ENCODE results near the gene SPTA1.
"Not testable (repeated sequence)": the region's sequence is repeated elsewhere in the genome, so short reads cannot be mapped to it uniquely, and the experiment has no call there.

Gene SPTA1

DNA sequence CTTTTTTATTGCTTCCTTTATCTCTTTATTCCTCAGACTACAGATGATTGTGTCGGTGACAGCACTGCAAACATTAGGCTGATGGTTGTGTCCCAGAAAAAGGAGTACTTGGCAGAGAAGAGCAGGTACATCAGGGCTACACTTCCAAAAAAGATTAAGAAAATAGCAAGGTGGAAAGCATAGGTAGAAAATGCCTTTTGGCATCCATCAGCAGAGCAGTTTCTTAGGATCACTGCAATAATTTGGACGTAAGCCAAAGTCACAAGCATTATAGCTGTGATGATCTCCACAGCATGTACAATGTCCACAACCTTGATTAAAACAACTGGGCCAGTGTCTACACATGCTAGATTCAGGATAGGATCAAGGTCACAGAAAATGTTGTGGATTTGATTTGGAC is 8.1 kb upstream of the SPTA1 start:
- FAIRE-seq, result no peak
- no peak for DNase-seq (ENCODE audit: insufficient read length, low spot score)

DNA sequence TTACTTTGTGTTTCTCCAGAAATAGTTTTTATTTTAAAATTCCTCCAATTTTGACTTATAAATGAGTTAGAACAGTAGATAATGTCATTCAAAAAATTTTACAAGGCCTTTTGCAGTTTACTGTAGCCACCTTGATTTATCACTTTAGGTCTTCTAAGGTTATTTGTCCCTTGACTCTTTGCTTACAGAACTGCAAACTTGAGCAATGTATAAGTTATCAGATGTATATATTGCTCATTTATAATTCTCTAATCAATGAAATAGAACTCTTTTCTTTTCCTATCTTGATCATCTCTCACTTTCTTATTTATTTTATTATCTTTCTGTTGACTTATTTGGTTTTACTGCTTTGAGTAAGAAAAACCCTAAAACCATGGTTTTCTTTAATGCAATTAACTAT is 5.8 kb upstream of the SPTA1 start:
- DNase-seq (ENCODE audit: insufficient read length, low spot score) (no peak), FAIRE-seq (no peak)
- TF ChIP-seq POLR2A (IDR thresholded peaks at IDR 0.05; ENCODE audit: low read depth, low read length), result no peak

More for the DNA sequence above, 8.1 kb upstream of the SPTA1 start:
- no peak for TF ChIP-seq POLR2A (IDR thresholded peaks at IDR 0.05; ENCODE audit: low read depth, low read length)

DNA sequence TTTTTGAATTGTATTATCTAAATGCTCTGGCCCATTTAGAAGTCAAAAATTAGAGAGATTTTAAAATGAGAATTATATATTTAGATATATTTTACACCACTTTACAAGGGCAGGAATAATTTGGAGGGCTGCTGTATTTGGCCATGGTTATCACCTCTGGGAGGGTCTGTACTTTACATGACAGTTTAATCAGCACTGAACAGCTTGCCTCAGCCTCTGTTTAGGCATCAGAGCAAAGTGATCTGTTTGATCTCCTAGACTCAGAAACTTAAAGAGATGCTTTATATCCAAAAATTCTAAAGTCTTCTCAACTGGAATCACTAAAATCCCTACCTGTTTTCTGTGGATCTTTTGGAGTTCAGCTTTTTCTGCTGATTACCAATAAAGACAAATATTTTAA is 5.4 kb upstream of the SPTA1 start:
- TF ChIP-seq POLR2A (IDR thresholded peaks at IDR 0.05; ENCODE audit: low read depth, low read length), result no peak
- DNase-seq (ENCODE audit: insufficient read length, low spot score) (no peak), FAIRE-seq (no peak)

DNA sequence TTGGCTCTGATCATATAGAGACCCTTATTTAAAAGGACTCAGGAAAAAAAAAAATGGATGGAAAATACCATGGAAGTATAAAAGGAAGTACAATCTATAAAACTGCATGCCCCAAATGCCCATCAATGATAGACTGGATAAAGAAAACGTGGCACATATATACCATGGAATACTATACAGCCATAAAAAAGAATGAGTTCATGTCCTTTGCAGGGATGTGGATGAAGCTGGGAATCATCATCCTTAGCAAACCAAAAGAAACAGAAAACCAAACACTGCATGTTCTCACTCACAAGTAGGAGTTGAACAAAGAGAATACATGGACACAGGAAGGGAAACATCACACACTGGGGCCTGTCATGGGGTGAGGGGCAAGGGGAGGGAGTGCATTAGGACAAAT is 4.6 kb upstream of the SPTA1 start:
- not testable (repeated sequence) for DNase-seq (ENCODE audit: insufficient read length, low spot score); FAIRE-seq

DNA sequence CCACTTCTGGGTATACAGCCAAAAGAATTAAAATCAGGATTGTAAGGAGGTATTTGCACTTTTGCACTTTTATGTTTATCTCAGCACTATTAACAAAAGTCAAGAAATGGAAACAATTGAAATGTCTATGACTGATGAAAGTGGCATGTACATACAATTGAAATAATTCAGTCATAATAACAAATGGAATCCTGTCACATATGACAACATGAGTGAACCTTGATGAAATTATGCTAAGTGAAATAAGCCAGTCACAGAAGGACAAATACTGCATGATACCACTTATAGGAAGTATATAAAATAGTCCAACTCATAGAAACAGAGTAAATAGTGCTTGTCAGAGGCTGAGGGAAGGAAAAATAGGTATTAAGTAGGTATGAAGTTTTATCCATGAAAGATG is 3.4 kb upstream of the SPTA1 start:
- TF ChIP-seq POLR2A (IDR thresholded peaks at IDR 0.05; ENCODE audit: low read depth, low read length), result no peak
- FAIRE-seq, result no peak
- no peak for DNase-seq (ENCODE audit: insufficient read length, low spot score)

DNA sequence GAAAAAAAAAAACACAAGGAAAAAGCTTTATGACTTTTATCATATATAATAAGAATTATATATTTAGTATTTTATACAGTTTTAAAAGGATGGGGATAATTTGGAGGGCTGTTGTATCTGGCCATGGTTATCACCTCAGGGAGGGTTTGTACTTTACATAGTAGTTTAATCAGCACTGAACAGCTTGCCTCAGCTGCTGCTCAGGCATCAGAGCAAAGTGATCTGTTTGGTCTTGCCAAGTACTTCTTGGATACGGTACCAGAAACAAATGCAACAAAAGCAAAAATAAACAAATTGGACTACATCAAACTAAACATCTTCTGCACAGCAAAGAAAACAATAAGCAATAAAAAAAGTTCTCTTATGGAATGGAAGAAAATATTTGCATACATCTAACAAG is 2.6 kb upstream of the SPTA1 start:
- FAIRE-seq (no peak), DNase-seq (ENCODE audit: insufficient read length, low spot score) (no peak)
- no peak for TF ChIP-seq POLR2A (IDR thresholded peaks at IDR 0.05; ENCODE audit: low read depth, low read length)

DNA sequence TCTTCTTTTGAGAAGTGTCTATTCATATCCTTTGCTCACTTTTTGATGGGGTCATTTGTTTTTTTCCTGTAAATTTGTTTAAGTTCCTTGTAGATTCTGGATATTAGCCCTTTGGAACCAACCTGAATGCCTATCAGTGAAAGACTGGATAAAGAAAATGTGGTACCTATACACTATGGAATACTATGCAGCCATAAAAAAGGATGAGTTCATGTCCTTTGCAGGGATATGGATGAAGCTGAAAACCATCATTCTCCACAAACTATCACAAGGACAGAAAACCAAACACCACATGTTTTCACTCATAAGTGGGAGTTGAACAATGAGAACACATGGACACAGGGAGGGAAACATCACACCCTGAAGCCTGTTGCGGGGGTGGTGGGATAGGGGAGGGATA is 1.8 kb upstream of the SPTA1 start:
- not testable (repeated sequence) for DNase-seq (ENCODE audit: insufficient read length, low spot score); FAIRE-seq

DNA sequence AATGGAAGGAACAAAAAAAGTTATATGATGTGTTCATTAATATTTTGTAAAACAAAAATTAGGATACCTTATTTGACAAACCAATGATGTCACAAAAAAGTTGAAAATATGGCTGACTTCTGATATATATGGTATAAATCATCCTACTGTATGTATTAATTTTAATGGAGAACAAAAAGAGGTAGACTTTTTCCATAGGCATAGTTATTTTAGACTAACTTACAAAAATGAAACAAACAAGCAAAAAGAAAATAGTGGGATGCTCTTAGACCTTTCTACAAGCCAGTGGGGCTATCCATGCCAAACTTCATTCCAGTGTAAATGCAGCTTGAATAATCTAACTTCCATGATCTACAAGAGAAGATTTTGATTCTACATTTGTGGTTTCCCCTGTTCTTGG is 522 bp upstream of the SPTA1 start:
- FAIRE-seq (no peak), DNase-seq (ENCODE audit: insufficient read length, low spot score) (no peak)
- TF ChIP-seq POLR2A (IDR thresholded peaks at IDR 0.05; ENCODE audit: low read depth, low read length), result no peak

DNA sequence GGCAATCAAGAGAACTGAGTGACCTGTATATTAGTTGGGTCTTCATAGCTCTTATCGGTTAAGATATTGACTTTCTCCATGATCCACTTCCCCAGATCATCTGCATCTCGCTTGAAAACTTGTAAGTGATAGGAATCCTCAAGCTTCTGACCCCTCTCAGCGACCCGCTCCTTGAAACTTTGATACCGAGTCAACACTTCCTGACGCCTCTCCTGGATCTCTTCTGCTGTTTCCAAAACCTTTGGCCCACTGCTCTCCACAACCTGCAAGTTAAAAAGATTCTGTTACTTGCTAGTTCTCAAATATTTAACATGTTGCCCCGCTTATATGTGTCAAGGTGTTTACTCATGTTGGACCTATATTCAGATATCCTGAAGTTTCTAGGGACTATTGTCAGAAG is 1.4 kb downstream of the SPTA1 start:
- no peak for TF ChIP-seq POLR2A (IDR thresholded peaks at IDR 0.05; ENCODE audit: low read depth, low read length)
- FAIRE-seq (no peak), DNase-seq (ENCODE audit: insufficient read length, low spot score) (no peak)

DNA sequence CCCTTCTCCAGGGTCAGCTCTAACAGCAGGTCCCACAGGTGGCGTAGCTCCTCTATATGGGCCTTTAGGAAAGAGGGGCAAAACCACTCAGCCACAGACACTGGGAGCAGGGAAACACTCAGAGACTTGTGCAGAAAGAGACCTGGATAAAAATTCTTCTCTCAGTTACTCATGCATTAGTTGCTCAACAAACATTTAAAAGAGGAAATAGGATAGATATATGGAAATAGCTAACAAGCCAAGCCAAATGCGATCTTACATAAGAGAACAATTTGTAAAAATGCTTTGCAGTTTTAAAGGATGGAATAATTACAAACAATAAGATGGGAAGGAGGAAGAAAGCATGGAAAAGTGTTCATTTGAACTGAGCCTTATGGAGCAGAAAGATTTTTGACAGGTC is 4.9 kb downstream of the SPTA1 start:
- TF ChIP-seq POLR2A (IDR thresholded peaks at IDR 0.05; ENCODE audit: low read depth, low read length), result no peak
- no peak for FAIRE-seq
- DNase-seq (ENCODE audit: insufficient read length, low spot score), result no peak

DNA sequence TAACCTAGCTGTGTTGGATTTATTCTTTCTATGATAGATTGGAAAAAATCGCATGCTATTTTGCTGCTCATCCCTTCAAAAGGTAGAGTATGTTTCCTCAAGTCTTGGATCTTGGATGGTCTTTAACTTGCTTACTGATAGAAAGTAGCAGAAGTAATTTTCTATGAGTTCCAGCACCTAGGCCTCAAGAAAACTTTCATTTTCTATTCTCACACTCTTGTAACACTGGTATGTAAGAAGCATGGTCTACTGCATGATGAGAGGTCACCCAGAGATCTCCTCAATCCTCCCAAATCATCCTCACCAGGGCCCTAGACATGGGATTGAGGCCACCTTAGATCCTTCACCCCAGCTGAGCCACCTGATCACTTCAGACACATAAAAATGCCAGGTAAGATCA is 7.2 kb downstream of the SPTA1 start:
- FAIRE-seq (no peak), DNase-seq (ENCODE audit: insufficient read length, low spot score) (no peak)
- TF ChIP-seq POLR2A (IDR thresholded peaks at IDR 0.05; ENCODE audit: low read depth, low read length), result no peak

DNA sequence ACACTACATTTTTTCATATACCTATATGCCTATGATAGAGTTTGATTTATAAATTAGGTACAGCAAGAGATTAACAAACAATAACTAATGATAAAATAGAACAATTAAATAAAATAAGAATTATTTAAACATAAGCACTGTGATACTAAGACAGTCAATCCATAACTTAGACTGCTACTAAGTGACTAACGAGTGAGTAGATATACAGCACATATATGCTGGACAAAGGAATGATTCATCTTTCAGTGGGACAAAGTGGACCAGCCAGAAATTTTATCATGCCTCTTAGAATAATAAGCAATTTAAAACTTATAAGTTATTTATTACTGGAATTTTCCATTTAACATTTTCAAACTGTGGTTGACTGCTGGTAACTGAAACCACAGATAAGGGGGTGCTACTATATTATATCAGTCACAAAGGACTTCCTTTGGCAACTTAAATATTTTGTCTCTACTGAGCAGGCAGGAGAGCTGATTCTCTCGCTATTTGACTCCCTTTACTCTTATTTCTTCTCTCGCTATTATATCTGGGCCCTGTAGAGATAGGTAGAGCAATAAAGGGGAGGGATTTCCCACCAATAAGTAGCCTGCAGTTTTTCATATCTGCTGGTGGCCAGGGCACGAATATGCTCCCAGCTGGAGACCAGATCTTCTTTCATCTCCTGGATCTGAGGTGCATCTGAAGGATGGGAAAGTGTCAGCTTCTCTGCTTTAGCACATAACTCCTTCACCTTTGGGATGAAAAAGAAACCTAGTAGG is 10.8 kb downstream of the SPTA1 start:
- DNase-seq (ENCODE audit: insufficient read length, low spot score) (no peak), FAIRE-seq (no peak)
- no peak for TF ChIP-seq POLR2A (IDR thresholded peaks at IDR 0.05; ENCODE audit: low read depth, low read length)

DNA sequence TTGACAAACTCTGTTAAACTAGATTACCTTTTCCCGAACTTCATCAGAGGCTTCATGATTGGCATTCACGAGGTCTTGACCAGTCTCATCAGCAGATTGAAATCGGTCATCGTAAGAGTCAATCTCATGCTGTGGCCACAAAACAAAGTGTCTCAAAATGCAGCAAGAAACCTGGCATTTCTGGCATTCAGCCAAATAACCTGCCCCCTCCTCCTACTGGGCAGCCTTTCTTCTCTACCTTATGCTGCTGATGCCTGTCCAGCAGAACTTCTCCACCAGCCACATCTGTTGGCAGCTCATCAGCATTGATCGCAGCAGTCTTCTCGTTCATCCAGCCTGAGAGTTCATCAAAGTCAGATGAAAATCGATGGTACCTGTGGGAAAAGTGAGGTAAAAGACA is 12.2 kb downstream of the SPTA1 start:
- FAIRE-seq (no peak), DNase-seq (ENCODE audit: insufficient read length, low spot score) (no peak)
- TF ChIP-seq POLR2A (IDR thresholded peaks at IDR 0.05; ENCODE audit: low read depth, low read length), result no peak

DNA sequence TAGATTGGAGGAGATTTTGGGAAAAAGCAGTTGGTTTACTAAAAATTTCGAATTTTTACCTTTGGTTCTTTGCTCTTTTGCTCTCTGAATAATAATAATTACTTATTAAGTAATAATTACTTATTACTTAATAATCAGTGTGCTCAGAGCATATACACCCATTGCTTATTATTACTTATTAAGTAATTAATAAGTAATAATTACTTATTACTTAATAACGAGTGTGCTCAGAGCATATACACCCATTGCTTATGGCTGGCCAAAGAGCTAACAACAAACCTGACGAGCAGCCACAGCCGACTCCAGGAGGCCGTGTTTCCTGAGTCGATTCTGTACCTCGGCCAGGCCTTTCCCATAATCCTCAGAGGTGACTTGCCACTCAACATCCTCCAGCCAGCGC is 20.5 kb downstream of the SPTA1 start:
- TF ChIP-seq POLR2A (IDR thresholded peaks at IDR 0.05; ENCODE audit: low read depth, low read length), result no peak
- DNase-seq (ENCODE audit: insufficient read length, low spot score) (no peak), FAIRE-seq (no peak)

DNA sequence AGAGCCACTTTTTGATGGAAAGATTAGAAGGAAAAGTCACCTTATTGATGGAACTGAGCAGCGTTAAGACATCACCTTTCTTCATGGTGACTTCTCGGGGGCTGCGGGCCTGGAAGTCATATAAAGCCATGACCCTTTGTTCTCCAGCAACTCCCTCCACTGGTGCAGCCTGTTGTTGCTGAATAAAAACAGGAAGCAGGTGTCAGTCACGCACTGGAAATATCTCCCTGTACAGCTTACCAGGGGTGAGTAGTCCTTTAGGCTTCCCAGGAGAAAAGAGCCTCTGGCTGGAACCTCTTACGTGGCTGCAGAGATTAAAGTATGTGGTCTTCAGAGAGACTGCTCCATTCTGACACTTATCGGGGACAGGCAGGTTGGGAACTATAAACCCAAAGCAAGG is 31.9 kb downstream of the SPTA1 start:
- DNase-seq (ENCODE audit: insufficient read length, low spot score) (no peak), FAIRE-seq (no peak)
- no peak for TF ChIP-seq POLR2A (IDR thresholded peaks at IDR 0.05; ENCODE audit: low read depth, low read length)

DNA sequence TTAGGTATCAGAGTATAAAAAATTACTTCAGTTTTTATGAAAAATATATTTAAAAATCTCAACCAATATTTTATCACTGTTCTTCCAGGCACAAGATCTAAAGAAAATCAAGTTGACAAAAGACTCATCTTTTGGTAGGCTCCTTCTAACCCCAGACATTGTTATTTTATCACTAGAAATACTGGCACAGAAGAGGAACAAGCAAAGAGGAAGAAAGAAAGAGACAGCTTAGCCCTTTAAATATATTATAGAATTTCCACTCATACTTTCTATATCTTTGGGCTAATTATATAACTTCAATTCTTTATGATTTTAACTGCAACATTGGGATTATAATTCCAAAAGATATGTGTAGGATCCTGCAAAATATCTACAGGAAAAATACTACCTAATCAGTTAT is 32.4 kb downstream of the SPTA1 start:
- no peak for DNase-seq (ENCODE audit: insufficient read length, low spot score)
- FAIRE-seq, result no peak
- TF ChIP-seq POLR2A (IDR thresholded peaks at IDR 0.05; ENCODE audit: low read depth, low read length), result no peak

All from H54 (cell line).